GM21381 (cell line): Measurements from ENCODE around the gene COX7C.
"Not testable (repeated sequence)": the region's sequence is repeated elsewhere in the genome, so short reads cannot be mapped to it uniquely, and the experiment has no call there.

Source experiments
- ATAC-seq: cut with Tn5 transposase; IDR thresholded peaks from one replicate; pipeline ENCODE4 v1.9.1; 2021; ENCODE audit warnings: mild to moderate bottlenecking, moderate library complexity; ENCODE audit not compliant: unreplicated experiment

The COX7C gene

GRCh38 chr5:86617756-86618576 is at the start of gene COX7C:
TSS of gene COX7C (plus strand) at chr5:86617941. CDS start at chr5:86618056, 115 bp downstream.
- peak; percentile 97 for ATAC-seq

- not testable (repeated sequence) for ATAC-seq
Observed at GRCh38 chr5:86569522-86570426, 48.0 kb upstream of the COX7C start.

GRCh38 chr5:86570427-86571083 is 47.2 kb upstream of the COX7C start:
- no peak for ATAC-seq

GRCh38 chr5:86571109-86571508 is 46.6 kb upstream of the COX7C start:
- ATAC-seq = not testable (repeated sequence)

GRCh38 chr5:86572825-86573517 is 44.8 kb upstream of the COX7C start:
- no peak for ATAC-seq

GRCh38 chr5:86579502-86579901 is 38.2 kb upstream of the COX7C start:
- ATAC-seq = no peak

GRCh38 chr5:86596476-86596875 is 21.3 kb upstream of the COX7C start:
- ATAC-seq = no peak

GRCh38 chr5:86605881-86606280 is 11.9 kb upstream of the COX7C start:
- no peak for ATAC-seq

GRCh38 chr5:86613455-86613854 is 4.3 kb upstream of the COX7C start:
- no peak for ATAC-seq

- no peak for ATAC-seq
Observed at GRCh38 chr5:86617309-86617755, 409 bp upstream of the COX7C start.

- ATAC-seq = no peak
Observed at GRCh38 chr5:86623785-86624483, 6.2 kb downstream of the COX7C start.

GRCh38 chr5:86625148-86625547 is 7.4 kb downstream of the COX7C start:
- ATAC-seq = no peak

- ATAC-seq = no peak
Observed at GRCh38 chr5:86626149-86626548, 8.4 kb downstream of the COX7C start.

GRCh38 chr5:86631165-86631564 is 13.4 kb downstream of the COX7C start:
- no peak for ATAC-seq

- ATAC-seq = no peak
Observed at GRCh38 chr5:86640998-86641397, 23.3 kb downstream of the COX7C start.

GRCh38 chr5:86644843-86645242 is 27.1 kb downstream of the COX7C start:
- ATAC-seq = no peak

GRCh38 chr5:86645885-86646284 is 28.1 kb downstream of the COX7C start:
- no peak for ATAC-seq

GRCh38 chr5:86646671-86647070 is 28.9 kb downstream of the COX7C start:
- ATAC-seq = no peak

GRCh38 chr5:86649832-86650505 is 32.2 kb downstream of the COX7C start:
- ATAC-seq = no peak
